Ammon's horn (tissue), 1 donor: ENCODE measurements around the gene OR2L13.
"Not testable (repeated sequence)": the region's sequence is repeated elsewhere in the genome, so short reads cannot be mapped to it uniquely, and the experiment has no call there.

Experiments used
- DNase-seq: peaks from one replicate; pipeline ENCODE4 v3.0.0-alpha.2; 2016; ENCODE audit warnings: low spot score

OR2L13 gene, protein sequence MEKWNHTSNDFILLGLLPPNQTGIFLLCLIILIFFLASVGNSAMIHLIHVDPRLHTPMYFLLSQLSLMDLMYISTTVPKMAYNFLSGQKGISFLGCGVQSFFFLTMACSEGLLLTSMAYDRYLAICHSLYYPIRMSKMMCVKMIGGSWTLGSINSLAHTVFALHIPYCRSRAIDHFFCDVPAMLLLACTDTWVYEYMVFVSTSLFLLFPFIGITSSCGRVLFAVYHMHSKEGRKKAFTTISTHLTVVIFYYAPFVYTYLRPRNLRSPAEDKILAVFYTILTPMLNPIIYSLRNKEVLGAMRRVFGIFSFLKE

DNA sequence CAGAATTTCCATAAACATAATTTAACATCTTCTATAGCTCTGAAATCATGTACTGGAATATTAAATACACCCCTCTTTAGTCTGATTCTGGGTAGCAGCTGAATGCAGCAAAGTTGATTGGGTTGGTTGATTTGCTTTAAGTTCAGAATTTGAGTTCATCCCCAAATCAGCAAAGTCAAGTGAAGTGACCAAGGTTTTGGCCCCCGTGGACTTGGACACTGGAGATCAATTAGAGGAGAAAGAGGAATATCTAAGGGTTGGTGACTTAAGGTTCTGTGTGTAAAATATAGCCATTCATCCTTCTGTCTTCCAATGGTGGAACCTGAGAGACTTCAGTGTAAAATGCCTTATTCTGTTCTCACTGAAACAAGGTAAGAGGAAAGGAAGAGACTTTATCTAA is at the start of gene OR2L13:
TSS of gene OR2L13 (plus strand) at position 301 of the 400 bp plus-strand sequence. CDS start 4,192 bp downstream, outside the sequence.
- DNase-seq: no peak

DNA sequence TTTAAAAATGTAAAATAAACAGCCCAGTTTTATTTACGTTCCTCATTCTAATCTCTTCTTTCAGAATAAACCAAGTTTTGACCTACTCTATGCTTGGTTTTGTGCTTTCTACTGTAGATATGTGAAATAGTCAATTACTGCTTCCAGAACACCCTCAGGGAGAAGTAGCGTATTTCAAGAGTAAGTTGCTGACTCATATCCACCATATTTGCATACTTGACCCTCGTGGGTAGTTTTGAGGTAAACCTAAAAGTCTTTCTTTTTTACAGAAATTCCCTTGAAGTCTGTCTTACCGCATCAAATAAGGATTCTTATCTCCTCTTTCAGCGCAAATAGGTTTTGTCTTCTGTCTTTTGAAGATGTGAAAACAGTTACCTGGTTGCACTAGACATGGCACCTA is 49.8 kb upstream of the OR2L13 start:
- DNase-seq: no peak

DNA sequence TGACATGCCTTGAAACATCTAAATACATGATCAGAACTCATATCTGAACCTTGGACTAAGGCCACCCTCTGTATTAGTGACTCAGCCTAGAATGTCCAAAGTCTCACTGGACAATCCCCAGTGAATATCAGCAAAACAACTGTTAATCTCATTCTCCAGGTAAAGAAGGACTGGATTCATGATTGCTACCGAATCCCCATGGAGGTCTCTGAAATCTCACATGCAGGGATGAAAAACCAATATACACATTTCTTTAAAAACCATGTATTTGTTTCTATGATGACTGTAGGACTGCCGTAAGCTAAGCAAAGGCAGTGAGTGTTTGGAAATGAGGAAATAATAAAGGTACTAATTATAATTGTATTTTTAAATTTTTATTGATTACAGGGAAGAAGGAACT is 48.4 kb upstream of the OR2L13 start, which contains the start of gene OR2L3:
TSS of gene OR2L3 (plus strand) at position 301 of the 400 bp plus-strand sequence. CDS start 13,846 bp downstream, outside the sequence.
- no peak for DNase-seq

DNA sequence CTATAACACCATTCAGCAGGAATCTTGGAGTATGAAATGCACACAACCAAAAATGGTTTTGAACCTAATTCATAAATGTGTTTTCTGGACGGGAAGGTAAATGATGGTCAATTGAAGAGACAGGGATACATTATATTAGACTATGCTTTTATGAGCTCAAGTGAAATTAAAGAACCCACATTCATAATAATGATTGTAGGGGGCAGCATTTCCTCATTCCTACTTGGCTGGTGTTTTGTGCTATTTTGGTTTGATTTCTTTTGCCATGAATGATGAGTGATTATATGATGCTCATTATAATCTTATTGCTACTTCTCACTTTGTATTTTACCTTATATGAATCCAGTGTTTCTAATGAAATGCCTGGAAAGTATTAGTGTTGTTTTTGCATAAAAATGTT is 48.0 kb upstream of the OR2L13 start:
- DNase-seq: no peak

DNA sequence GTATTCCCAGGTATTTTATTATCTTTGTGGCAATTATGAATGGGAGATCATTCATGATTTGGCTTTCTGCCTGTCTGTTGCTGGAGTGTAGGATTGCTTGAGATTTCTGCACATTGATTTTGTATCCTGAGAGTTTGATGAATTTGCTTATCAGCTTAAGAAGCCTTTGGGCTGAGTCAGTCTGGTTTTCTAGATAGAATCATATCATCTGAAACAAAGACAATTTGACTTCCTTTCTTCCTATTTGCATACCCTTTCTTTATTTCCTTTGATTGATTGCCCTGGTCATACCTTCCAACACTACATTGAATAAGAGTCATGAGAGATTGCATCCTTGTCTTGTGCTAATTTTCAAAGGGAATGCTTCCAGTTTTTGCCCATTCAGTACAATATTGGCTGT is 40.3 kb upstream of the OR2L13 start:
- DNase-seq: no peak

DNA sequence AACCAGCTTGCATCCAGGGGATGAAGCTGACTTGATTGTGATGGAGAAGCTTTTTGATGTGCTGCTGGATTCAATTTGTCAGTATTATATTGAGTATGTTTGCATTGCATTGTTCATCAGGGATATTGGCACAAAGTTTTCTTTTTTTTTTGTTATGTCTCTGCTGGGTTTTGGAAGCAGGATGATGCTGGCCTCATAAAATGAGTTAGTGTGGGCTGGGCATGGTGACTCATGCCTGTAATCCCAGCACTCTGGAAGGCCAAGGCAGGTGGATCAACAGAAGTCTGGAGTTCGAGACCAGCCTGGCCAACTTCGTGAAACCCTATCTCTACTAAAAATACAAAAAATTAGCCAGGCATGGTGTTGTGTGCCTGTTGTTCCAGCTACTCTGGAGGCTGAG is 39.7 kb upstream of the OR2L13 start:
- DNase-seq: no peak

DNA sequence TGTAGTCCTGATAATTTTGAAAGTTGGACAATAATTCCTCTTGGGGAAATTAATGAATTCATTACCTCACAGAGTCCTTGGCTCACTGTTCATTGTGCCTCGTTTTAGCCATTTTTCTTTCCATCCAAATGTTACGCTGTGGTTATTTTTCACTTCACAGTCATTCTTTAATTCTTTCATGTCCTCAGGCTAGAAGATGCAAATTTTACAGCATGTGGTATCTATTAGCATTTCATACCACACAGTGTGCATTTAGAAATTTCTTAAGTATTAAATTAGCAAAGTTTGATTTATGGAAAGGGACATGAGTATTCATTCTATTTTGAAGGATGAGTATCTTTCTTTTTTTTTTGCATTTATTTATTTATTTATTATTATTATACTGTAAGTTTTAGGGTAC is 29.9 kb upstream of the OR2L13 start:
- no peak for DNase-seq

DNA sequence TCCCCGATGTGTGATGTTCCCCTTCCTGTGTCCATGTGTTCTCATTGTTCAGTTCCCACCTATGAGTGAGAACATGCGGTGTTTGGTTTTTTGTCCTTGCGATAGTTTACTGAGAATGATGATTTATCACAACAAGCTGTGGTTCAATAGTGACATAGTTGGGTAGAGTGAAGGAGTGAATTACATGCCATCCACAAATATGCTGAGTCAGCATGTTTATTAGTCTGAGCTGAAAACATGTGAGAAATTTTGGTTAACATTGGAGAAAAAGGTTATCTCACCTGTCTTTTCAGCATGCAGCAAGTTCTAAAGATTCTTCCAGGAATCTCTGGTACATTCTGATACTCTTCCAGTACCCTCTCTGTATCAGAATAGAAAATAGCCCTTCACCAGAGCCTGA is 29.4 kb upstream of the OR2L13 start:
- DNase-seq: no peak

DNA sequence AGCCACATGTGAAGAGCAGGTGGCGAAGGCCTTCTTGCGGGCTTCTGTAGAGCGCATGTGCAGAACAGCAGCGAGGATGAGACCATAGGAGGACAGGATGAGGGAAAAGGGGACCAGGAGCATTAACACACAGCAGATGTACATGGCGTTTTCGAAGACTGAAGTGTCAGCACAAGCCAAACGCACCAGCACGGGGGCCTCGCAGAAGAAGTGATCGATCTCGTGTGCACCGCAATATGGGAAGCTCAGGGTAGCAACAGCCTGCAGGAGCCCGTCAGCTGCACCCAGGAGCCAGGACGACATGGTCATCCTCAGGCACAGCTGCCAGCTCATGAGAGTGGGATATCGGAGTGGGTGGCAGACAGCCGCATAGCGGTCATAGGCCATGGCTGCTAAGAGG is 11.1 kb upstream of the OR2L13 start:
- DNase-seq: not testable (repeated sequence)

DNA sequence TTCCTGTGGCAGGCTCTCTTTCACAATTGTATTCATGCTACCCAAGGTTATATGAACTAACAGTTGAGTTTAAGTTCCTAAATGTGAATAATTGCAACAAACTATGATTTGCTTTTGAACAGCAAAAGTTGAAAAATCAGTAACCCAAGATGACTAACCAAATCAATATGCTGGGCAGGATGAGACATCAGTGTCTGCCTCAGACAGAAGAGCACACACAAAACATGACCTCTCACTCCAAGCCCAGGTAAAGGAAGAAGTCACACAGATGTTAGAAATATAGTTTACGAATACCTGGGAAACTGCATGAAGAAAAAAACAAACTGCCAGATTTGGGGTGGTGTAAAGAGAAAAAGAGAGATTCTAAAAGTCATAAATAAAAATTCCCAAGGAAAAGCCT is 3.5 kb downstream of the OR2L13 start:
- DNase-seq: no peak

DNA sequence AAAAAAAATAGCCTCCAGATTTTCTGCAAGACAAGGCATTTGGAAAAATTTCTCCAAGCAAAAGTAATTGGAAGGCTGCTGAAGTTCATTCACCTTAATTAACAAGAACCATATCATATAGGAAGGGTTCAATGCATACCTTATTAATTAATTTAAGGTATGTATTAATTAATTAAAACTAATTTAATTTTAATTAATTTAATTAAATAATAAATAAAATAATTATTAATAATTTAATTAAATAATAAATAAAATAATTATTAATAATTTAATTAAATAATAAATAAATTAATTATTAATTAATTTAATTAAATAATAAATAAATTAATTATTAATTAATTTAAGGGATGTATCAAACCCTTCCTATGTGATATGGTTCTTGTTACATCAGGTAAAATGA is 7.9 kb downstream of the OR2L13 start:
- no peak for DNase-seq

DNA sequence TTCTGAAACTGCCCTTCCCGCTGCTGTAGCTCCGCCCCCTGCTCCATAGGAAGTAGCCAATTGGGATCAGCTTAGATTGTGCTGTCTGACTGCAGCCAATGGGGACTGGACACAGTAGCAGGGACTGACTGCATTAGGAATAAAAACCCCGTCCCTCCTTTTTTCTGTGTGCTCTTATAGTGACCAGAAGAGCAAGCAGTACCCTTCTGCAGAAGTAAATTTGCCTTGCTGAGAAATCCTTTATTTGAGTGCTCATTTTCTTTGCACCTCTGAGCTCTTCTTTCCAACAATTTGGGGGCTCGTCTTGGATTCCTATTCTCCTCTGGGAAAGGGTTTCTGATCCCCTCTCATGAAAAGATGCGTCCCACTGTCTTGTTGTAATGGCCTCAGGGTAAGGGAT is 16.2 kb downstream of the OR2L13 start:
- no peak for DNase-seq

DNA sequence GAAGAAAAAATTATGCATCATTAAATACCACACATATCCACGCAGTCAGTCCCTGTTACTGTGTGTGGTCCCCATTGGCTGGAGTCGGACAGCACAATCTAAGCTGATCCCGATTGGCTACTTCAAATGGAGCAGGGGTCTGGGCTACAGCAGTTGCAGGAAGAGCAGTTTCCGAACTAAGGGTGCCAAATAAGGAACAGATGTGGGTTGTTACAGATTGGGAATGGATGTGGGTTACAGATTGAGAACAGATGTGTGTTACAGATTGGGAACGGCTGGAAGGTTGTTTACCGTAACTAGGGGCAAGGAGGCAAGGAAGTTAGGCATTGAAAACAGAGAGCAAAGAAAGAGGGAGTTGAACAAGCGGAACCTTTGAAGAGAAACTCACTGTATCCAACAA is 19.9 kb downstream of the OR2L13 start:
- no peak for DNase-seq

DNA sequence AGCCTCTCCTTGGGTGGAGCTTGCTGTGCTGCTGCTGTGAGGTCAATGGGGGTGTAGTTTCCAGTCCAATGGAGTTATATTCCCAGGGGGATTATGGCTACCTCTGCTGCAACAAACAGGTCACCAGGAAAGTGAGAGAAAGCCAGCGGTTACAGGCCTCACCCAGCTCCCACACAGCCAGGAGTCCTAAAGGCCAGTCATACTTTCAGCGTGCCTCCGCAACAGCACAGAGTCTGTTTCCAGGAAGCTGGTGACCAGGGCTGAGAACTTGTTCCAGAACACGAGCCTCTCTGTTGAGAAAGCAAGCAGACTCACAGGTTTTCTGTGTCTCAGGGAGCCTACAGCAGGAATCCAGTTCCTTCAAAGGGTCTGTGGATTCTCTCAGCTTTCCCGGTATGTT is 32.7 kb downstream of the OR2L13 start:
- DNase-seq: no peak

DNA sequence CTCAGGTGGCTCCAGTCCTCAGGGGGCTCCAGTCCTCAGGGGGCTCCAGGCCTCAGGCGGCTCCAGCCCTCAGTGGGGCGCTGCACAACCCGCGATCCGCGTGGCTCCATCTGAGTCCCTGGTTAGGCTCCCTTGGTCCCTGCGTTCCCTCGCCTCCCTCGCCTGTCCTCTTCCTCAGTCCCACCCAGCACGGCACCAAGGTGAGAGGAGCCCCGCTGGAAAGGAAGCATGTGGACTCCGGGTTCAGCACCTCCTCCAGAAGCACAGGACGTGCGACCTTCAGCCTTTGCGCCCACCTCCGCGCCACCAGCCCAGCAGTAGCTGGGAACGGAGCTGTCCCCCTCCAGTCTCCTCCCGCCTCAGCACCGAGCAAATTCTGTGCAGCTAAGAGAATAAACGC is 41.8 kb downstream of the OR2L13 start:
- no peak for DNase-seq

DNA sequence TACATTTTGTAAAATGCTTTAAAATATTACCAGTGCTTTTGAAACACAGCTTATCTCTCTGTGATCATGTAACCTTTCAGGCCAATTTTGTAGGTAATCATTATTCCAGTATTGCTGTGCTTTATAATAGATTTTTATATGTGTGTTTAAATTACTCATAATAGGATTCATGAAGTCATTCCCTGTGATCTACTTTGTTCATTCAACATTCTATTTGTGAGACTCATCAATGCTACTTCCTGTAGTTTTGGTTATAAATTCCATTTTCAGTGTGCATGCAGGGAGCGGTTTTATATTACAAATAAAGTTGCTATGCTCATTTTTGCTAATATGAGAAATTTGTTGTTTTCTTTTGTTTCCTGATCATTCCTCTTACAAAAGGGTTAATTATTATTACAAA is 45.9 kb downstream of the OR2L13 start:
- no peak for DNase-seq

DNA sequence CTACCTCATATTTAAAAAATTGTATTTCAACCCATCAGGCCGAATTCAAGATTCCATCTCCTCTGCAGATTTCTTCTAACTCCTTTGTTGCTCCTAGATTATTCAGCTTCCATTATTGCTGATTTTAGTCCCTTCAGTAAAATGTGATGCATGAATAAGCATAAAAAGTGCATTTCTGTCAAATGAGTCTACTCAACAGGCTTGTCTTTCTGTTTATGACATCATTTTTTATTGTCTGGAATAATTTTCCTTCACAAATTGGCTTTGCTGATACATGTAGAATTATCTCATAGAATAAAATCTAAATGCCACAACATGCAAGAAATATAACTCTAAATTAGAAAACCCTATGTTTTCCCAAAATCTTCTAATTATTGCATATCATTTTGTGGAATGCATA is 48.3 kb downstream of the OR2L13 start:
- DNase-seq: no peak

DNA sequence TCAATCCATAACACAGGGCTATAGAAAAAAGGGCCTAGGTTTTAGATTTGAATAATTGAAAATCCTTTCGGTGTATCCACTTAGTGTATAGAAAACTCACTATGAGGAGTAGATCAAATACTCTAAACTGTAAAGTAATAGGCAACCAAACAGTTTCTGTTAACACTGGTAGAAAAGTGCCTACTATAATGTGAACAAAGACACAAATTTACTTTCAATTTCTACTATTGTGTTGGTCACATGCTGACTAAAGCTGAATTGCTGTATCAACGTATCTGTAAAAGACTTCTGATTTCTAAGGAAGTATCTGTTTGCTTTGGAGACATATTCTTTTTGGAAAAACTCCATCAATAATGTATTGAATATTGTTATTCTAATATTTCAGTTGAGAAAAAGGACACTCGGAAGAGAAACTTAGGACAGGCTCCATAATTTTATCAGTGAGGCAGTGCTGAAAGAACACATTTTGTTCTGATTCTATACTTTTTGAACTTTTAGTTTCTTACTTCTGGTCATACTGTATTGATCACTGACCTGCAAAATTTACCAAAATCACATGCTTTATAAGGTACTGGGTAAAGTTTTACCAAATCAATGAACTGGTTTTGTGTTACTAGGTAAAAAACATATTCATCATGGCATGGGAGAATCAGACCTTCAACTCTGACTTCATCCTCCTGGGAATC is 49.7 kb downstream of the OR2L13 start, which contains the start of gene OR2M5:
TSS of gene OR2M5 (plus strand) at position 636 of the 686 bp plus-strand sequence. CDS start at position 636, 0 bp downstream.
- DNase-seq: no peak
